Stimulated activated CD8-positive, alpha-beta memory T cell treated with anti-CD3 and anti-CD28 coated beads, Interleukin-4, amount 100 ng/mL, for 24 hours (primary cell): Measurements from ENCODE around the gene PKN2.
"Not testable (repeated sequence)": the region's sequence is repeated elsewhere in the genome, so short reads cannot be mapped to it uniquely, and the experiment has no call there.

Experiments used
- DNase-seq: peaks from one replicate; pipeline ENCODE4 v3.0.0-alpha.2; 2020; ENCODE audit warnings: low read depth

Gene PKN2

DNA sequence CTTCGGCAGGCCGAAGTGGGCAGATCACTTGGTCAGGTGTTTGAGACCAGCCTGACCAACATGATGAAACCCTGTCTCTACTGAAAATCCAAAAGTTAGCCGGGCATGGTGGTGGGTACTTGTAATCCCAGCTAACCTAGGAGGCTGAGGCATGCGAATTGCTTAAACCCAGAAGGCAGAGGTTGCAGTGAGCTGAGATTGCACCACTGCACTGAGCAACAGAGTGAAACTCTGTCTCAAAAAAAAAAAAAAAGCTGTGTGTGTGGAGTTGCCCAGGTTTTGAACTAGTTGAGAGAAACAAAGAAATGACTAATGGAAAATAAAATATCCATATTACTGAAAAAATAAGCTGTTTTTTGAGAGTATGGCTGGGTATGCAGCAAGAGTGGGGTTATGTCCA is 107.1 kb downstream of the PKN2 start:
- DNase-seq: no peak

DNA sequence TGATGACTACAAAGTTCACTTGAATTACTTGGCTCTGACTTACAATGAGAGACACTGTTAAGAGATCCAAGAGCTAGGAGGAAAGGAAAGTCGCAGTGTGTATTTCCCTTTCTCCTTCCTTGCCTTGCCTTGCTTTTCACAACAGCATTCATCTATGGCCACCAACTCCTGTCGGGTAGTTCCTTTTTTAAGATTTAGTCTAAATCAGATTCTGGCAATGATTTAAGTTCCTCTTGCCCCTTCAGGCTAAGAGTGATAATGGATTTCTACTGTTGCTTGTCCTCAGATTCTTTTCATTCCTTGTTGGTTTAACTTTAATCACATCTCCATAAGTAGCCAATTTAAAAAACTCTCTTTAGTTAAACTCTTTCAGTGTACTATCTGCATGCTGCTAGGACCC is 115.4 kb downstream of the PKN2 start:
- DNase-seq: no peak

DNA sequence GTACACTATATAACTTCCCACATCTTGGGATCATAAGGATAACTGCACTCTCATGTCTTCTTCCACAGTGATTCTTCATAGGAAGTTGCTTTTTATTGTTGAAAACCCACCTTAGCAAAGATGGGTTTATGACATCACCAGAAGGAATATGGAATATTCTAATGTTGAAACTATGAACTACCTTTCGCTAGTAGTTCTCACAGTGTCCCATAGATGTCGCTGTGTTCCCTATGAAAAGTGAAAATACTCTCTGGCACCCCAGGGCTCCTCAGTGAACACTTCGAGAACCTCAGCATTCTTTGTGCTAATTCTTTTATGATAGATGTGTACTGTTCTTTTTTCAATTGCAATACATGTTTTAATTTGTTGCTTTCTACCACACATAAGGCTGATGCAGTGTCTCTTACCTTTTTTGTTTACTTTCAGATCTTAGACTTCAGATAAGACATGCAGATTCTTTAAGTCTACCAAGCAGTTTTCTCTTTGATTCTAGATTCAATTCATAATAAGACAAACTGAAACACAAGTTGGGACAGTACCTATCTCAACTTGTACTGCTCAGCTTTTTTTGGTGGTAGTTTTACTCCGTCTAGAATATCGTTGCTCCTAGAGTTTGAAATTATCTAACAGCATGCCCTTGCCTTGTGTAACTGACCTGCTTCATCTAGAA is 116.4 kb downstream of the PKN2 start:
- no peak for DNase-seq

DNA sequence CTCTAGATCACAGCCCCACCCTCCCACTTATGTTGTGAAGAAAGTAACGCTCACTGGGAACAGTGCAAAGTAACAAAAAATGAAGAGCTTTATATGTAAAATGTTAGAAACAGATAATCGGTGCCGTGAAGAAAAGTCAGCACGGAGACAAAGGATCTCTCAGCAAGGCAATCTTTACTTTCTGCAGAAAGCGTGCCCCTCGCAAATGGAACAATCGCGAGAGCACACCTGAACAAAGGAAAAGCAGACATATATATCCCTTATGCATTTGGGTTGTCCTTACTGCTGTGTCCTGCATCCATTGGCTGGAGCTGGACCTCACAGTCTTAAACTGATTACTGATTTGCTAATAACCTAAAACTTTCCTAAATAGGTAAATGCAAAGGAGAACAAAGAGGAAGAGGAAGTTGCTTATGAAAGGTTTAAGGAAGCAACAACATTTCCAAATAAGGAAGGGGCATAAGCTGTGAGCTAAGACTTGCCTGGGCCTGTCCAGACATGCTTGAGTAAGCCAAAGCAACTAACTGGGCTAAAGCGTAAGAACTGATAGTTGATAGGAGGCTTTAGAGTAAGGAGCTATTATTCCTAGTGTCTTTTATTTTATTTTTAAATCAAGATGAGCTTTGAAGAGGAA is 117.6 kb downstream of the PKN2 start:
- no peak for DNase-seq

DNA sequence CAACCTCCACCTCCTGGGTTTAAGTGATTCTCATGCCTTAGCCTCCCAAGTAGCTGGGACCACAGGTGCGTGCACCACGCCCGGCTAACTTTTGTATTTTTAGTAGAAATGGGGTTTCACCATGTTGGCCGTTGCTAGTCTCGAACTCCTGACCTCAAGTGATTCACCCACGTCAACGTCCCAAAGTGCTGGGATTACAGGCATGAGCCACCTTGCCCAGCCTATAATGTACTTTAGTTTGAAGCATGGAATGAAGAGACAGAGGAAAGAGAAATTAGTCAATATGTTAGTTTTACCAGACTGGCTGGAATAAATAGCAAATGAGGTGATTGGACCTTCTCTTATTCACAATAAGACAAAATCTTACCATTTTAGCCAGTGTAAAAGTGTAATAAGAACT is 118.3 kb downstream of the PKN2 start:
- no peak for DNase-seq

DNA sequence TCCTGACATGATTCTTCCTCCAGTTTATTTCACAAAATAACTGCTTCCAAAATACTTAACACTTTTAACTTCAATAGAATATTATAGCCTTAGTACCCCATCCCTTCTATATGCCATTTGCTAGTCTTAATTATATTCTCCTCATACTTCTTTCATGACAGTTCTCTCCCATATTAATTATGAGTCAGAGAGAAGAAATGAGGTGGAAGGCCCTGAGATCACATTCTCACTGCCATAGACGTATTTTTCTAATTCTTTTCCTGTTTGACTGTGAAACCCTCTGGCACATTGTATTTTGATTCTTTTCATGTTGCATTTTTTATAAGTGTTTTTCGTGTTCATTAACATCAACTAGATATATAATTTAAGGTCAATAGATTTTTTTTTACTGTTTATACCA is 118.9 kb downstream of the PKN2 start:
- no peak for DNase-seq

DNA sequence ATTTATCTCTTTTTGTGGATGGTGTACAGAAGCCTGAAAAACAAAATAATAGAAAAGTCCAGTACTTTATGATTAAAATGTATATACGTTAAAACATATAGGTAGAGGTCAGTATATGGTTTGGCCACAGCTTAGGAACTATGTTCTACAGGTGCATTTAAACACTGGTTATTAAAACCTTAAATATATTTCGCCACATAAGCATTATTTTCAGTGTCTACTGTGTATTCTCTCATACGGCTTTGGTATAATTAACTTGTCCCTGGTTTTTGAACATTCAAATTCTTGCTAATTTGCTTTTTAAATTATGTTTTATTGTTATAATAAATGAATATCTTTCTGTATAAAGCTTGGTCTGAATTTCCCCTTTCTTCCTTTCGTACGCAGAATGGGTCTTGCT is 119.4 kb downstream of the PKN2 start:
- DNase-seq: no peak

DNA sequence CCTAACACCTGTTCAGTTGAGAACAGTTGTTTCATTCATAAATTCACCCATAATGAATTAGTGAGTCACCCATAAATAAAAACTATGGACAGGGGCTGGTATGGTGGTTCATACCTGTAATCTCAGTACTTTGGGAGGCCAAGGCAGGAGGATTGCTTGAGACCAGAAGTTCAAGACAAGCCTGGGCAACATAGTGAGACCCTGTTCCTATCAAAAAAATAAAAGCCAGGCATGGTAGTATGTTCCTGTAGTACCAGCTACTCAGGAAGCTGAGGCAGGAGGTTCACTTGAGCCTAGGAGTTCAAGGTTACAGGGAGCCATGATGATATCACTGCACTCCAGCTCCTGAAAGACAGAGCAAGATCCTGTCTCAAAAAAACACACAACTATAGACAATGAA is 128.3 kb downstream of the PKN2 start:
- DNase-seq: no peak

DNA sequence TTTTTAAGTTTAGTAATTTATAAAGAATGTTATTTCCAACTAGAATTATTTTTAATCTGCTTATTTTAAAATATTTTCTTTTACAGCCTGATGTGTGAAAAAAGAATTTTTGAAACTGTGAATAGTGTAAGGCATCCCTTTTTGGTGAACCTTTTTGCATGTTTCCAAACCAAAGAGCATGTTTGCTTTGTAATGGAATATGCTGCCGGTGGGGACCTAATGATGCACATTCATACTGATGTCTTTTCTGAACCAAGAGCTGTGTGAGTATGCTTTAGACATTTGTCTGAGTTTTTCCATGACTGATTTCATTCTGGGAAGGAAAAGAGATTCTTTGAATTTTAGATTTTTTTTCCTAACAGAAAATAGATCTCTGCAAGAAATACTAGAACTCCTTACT is 129.4 kb downstream of the PKN2 start:
- no peak for DNase-seq

DNA sequence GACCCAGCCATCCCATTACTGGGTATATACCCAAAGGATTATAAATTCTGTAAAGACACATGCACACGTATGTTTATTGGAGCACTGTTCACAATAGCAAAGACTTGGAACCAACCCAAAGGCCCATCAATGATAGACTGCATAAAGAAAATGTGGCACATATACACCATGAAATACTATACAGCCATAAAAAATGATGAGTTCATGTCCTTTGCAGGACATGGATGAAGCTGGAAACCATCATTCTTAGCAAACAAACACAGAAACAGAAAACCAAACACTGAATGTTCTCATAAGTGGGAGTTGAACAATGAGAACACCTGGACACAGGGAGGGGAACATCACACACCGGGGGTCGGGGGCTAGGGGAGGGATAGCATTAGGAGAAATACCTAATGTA is 135.6 kb downstream of the PKN2 start:
- DNase-seq: not testable (repeated sequence)

DNA sequence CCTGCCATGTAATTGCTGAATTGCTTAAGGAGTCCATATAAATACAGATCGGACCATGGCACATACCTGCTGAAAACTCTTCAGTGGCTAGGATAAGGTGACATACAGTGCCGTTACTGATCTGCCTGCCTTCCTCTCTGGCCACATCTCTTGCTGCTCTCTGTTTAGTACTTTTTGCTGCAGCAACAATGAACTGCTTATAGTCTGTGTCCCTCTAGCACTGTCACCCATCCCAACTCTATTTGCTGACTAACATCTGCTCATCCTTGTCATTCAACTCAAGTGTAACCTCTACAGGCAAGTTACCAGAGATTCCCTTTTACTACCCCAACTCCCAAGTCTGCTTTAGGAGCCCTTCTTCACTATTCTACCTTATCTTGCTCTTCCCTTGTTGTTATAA is 141.6 kb downstream of the PKN2 start:
- DNase-seq: no peak

DNA sequence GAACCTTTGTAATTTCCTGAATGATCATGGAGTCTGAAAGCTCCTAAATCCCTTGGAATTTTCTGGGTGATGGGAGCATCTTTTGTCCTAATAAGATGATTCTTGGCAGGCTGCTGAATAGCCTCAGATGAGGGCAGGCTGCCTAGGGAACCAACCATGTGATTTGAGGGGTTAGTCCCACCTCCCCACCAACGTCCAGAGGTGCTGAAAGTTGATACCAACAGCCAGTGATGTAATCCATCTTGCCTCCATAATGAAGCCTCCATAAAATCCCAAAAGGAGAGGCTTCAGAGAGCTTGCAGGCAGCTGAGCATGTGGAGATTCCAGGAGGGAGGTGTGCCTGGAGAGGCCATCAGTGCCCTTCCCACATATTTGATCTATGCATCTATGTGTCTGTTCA is 163.6 kb downstream of the PKN2 start:
- DNase-seq: no peak

DNA sequence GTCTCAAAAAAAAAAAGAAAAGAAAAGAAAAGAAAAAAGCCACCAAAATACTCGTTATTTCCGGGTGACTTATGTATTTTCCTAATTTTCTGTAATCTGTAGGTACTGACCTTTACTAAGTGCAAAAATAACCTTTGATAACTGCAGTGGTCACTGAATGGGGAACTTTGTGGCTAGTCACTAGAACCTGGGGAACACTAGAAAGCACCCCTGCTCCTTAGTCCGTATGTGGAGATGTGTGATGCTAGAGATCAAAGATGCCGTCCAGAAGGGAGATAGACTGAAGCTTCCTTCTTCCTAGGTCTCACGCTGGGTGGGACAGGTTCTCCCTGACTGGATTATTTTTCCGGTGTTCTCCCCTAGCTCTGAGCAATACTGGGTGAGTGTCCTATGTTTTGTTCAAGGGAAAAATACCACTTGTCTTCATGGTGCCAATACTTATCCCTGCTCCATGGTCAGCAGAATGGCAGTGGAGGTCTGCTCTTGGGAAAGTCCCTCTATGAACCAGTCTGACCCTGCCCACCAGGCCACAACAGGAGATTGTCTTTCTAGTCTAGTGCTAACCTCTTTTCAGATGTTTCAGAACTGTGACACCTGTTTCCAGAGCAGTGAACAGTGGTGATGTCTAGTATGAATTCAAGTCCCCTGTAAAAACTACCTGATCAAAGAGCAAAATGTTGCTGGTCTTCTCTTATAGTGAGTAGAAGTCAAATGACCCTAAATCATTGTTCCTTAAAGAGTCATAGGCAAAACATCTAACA is 167.4 kb downstream of the PKN2 start:
- no peak for DNase-seq

DNA sequence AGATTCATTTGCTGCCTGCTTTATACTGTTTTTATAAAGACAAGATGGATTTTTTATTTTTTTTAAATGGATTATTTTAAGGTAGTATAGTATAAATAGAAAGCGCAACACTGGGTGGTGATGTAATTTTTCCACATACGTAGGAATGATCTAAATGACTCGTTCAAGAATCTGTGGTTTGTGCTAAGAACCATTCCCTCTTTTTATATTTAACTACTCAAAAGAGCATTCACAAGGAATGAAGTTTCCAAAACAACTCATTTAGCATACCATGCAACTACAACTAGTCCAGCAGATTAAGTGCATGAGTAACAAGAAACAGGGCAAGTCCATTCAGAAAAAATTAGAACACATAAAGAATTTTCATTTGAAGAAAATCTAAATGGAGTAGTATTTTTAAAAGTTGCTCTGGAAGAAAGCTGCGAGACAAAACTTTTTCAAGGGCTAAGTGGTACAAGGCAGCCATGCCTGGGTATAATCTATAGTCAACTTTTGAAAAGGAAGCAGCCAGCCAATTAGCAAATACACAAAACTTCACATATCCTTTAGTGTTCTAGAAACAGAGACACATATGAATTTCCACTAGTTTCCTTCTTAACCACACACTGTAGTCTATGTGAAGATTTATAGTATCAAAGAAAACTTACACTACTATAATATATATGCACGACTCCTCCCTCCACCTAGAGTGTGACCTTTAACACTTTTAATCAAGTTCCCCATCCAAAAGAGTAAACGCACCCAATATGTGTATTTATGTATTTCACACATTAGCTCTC is 183.9 kb downstream of the PKN2 start:
- no peak for DNase-seq

DNA sequence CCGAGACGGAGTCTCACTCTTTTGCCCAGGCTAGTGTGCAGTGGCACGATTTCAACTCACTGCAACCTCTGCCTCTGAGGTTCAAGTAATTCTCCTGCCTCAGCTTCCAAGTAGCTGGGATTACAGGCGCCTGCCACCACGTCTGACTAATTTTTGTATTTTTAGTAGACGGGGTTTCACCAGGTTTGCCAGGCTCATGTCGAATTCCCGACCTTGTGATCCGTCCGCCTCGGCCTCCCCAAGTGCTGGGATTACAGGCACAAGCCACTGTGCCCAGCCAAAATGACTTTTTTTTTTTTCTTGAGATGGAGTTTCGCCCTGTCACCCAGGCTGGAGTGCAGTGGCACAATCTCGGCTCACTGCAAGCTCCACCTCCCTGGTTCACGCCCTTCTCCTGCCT is 185.6 kb downstream of the PKN2 start:
- DNase-seq: not testable (repeated sequence)

DNA sequence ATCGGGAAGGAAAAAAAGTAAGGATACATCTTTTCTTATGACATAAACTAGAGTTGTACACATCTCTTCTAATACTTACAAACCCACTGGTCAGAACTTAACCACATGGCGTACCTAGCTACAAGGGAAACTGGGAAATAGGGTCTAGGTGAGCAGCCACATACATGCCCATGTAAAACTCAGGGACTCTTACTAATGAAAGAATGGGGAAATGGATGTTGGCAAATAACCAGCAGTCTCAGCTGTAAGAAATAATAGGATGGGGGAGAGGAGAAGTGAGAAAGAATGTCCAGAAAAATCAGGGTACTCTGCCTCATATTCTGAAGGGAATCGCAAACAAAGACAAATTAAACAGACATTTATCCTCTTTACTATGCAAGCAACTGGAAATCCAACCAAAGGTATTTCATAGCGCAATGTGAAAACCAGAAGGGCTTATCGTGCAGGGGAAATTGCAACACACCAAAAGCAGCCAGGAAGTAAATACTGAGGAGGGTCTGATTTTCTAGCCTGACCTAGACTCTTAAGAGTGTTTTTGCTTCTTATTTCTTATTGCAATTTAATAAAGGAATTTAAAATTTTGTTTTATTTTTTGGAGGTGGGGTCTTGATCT is 189.8 kb downstream of the PKN2 start:
- DNase-seq: no peak

DNA sequence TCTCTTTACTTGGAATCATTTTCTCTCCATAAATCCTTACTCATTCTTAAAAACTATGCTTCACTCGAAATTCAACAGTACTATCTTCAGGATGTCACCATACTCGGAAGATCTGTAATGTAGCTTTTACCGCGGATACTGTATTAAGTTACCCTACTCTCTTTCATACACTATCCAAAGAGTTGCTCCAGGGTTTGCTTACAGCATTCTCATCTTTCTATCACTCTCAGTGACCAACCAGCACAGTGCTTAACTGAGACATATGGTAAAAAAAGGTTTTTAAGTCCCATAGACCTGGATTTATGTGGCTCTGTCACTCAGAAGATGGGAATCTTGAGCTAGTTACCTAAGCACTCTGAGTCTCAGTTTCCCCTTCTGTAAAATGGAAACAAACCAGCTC is 191.5 kb downstream of the PKN2 start:
- no peak for DNase-seq

DNA sequence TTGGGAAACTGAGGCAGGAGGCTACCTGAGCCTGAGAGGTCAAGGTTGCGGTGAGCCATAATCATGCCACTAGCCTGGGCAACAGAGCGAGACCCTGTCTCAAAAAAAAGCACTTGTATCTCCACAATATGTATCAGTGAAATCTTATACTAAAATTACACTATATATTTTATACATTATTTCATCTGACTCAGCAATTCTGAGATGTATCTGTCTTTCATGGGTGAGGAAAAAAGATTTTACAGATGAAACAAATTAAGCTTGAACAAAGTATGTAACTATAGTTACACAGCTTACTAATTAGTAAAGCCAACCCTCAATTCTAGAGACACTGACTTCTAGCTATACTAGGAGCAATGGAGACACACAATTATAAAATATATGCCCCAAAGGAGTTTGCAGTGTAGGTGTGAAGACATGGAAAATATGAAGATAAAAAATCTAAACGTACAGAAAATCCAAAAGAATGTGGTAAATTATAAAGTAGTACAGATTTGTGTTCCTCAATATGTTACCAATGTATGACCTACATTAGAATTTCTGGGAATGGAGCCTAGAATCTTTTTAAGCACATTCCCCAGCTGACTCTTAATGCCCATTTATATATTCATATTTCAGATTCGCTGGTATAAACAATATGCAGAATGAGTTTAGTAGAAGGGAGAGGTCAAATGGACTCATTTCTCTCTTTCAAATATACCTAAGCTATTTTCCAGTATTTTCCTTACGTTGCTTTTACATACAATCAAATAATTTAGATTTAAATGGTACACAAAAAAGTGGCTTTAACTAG is 192.7 kb downstream of the PKN2 start:
- DNase-seq: no peak

DNA sequence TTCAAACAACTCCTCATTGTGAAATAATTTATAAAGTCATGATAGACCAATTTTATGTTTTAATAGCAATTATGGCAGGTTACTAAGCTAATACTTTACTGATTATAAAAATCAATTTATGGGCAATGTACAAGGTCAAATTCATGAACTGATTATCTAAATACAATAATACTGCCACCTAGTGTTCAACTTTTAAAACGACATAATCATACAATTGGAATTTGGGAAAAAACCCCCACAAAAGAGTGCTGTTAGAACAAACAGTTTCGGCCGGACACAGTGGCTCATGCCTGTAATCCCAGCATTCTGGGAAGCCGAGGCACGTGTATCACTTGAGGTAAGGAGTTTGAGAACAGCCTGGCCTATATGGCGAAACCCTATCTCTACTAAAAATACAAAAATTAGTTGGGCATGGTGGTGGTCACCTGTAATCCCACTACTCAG is 193.3 kb downstream of the PKN2 start:
- no peak for DNase-seq

DNA sequence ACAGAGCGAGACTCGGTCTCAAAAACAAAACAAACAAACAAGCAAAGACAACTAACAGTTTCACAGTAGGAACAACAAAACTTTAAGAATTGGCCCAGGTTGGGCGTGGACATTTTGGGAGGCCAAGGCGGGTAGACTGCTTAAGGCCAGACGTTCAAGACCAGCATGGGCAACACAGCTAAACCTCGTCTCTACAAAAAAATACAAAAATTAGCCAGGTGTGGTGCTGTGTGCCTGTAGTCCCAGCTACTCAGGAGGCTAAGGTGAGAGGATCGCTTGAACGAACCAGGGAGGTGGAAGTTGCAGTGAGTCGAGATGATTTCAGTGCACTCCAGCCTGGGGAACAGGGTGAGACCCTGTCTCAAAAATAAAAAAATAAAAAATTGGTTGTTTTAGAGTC is 193.8 kb downstream of the PKN2 start:
- DNase-seq: no peak

DNA sequence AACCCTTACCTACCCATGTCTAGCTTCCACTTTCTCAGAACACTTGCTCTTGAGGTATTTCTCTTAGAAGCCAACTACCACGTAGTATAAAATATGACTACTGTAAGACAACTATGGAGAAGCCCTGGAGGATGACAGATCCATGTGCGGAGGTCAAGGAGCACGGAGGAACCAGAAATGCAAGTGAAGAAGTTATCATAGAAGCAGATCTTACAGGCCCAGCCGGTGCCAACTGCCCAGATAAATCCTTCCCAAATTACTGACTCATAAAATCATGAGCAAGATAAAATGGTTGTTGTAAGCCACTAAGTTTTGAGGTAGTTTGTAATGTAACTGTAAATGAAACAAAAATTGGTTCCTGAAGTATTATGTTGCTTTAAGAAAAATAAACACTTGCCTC is 194.7 kb downstream of the PKN2 start:
- DNase-seq: no peak
